Hypothalamus (tissue), 51 donors: ENCODE results near the gene LAMA5.

Experiments
- DNase-seq, 51 donors: peaks; one replicate each; lab custom pipeline; 2025; lab: John Stamatoyannopoulos, UW

The LAMA5 gene

DNA sequence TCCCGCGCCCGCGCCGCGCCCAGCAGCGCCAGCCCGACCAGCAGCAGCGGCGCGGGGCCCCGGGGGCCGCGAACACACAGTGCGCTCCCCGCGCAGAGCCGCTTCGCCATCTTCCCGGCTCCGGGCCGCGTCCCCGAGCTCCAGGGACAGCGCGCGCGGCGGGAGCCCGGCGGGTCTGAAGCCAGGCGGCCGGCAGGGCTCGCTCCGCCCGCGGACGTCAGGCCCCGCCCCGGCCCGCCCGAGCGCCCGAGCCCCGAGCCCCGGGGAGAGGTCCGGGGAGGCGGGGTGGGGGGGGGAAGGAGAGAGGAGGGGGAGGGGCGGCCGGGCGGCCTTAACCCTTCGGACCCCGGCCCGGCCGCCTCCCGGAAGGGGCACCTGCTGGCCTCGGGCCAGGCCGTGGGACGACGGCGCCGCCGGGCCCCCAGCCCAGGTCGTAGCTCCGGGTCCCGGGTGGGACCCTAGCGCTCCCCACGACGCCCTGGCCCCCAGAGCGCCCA is at the start of gene LAMA5:
LAMA5 (minus strand) TSS at position 177 of the 497 bp plus-strand sequence; CDS start at position 110, 67 bp downstream.
- peak in 19 of 51 donors; percentile 18 to 62 (median 35) for DNase-seq

- DNase-seq: no peak
Observed at GRCh38 chr20:62415354-62416111, 48.4 kb upstream of the LAMA5 start.

DNA sequence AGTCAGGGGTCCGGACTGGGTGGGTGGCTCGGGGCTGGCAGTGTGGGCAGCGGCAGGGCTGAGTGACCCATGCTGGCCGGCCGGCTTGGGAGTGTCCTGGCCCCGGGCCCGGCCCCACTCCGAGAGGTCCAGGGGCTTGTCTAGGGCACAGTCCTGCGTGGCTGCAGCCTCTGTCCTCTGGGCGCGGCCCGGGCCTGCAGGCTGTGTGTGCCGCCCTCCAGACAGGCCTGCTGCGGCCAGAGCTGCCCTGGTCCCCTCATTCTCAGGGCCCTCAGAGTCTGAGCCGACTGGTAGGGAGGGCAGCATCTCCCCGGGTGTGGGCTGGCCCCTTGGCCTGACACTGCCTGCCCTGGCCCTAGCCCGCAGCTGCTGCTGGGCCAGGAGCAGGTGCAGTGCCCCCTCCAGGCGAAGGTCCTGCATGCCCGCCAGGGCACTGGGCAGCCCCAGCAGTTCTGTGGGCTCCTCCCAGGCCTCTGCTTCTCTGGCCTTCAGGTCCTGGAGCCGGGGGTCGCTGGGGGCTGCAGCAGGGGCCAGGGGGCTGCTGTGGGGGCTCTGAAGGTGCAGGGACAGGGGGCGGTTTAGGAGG is 46.9 kb upstream of the LAMA5 start:
- no peak for DNase-seq

DNA sequence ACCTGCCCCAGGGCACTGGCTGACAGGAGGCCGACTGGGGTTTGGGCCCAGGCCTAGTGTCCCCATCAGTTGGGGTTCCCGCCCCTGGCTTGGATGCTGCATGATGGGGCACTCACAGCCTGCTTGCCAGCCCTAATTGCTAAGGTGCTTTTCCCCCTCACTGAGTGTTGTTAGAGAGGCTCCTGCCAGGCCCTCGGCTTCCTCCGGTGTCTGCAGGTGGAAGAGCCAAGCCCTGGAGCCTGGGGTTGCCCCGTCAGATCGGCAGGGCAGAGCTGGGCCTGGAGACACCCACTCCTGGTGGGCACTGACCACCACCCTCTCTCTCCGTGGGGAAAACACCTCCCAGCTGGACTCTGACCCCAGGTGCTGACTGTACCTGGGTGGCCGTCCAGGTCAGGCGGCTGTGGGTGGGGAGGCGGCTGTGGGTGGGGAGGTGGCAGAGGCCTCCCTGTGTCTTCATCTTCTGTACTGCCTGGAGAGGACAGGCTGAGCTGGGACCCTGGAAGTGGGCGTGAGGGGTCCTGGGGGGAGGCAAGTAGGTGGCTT is 46.0 kb upstream of the LAMA5 start:
- DNase-seq: no peak

GRCh38 chr20:62412194-62413024 is 45.3 kb upstream of the LAMA5 start:
- DNase-seq: no peak

DNA sequence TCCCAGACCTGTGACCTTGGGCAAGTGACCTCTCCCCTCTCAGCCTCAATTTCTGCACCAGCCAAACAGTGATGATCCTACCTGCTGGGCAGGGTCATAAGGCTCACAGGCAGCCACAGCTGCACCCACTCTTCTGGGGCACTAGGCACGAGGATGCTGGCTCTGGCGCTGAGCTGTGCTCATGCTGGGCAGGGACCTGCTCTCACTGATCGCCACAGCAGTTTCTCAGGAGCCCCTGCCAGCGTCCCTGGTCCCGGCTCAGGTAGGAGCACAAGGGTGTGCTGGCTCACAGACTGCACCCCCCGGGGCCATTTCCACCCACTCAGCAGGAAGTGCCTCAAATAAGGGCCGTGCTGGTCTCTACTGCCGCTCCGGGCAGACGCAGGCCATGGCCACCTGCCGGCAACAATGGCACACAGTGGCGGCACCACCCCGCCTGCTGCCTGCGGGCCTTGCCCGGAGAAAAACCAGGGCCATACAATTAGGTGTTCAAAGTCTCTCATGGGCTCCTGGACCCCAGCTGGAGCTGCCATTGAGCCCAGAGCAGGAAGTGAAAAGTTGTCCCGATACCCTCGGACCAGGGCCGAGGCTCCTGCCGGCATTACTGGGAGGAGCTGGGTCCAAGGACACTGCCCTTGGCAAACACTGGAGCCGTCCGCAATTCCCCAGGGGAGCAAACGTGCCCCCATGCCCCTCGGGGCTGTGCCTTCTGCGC is 44.5 kb upstream of the LAMA5 start:
- no peak for DNase-seq

DNA sequence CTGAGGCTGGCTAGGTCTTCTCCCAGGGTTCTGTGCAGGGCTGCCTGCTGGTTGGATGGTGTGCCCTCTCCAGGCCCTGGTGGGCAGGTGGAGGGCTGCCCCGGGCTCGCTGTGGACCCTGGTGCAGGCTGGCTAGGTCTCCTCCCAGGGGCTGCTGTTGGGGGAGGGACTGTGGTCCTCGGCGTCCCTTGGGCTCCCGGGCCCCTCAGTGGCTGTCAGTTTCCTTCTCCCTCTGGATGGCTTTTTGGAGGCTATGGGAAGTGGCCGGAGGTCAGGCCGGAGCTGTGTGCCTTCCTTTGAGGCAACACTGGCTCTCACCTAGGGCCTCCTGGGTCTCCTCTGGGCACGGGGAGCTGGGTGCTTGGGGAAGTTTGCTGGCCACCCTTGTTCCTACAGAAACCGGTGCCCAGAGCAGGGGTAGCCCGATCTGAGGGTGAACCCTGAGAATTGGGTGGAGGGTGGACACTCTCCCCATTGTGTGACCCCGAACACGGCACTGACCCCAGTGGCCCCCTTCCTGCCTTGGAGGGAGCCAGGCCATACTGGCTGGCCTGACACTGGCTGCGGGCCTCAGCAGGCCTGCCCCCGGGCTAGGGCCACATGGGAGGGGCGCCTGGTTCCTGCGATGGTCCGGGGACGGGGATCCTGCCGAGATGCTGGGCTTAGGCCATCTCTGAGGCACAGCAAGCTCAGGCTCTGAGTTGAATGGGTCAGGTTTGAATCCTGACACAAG is 43.8 kb upstream of the LAMA5 start:
- no peak for DNase-seq

GRCh38 chr20:62409931-62410745 is 43.0 kb upstream of the LAMA5 start:
- DNase-seq: peak in 9 of 51 donors; percentile 8 to 32 (median 20)

DNA sequence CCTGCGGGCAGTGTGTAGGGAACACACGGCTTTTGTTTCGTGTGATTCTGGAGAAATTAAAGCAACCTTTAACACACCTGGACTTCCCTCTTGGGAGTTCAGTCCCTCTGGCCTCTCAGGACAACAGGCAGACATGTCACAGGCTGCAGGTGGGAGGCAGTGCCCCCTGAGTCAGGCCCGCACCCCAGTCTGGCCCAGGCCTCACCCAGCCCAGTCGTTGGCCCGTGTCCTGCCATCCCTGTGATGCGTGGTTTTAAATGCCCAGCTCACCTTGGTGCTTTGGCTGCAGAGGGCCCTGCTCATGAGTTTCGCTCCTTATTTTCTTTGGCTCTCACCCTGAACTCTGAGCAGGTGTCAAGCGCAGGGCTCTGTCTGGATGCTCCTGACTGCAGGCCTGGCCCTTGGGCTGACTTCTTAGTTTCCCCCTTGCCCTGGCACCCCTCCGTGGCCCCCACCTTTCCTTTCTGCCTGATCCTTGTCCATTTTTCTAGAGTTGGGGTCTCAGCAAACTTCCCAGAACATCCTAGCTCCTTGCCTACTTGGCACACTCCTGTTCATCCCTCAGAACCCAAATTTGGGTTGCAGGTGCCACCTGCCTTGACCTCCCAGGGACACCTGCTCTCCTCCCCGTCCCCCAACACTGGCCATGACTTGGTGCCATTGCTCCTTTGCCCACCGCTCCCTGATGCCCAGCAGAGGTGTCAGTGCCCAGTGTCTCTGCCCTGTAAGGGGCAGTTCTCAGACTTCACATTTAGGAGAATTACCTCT is 42.2 kb upstream of the LAMA5 start:
- no peak for DNase-seq

DNA sequence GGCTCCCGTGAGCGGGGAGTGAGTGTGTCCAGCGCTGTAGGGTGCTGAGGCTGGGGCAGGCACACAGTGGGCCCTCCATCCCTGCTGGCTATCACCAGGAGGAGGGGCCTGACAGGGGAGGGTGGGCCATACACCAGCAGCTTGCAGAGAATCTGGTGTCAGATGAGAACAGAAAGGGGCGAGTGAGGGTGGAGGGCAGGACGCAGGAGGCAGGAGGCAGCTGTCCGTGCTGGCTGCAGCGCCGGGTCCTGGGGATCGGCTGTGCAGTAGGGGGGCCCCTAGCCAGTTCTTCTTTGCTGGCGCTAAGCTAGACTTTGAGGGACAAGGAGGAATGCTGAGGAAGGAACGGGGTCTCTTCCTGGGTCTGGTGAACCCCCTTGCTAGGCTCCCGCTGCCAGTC is 41.5 kb upstream of the LAMA5 start:
- no peak for DNase-seq

GRCh38 chr20:62408055-62408454 is 40.9 kb upstream of the LAMA5 start:
- no peak for DNase-seq

GRCh38 chr20:62407221-62407992 is 40.3 kb upstream of the LAMA5 start, which contains the start of gene CABLES2:
TSS of gene CABLES2 (minus strand) at chr20:62407285. CDS start at chr20:62407276, 9 bp downstream.
- DNase-seq: peak; percentile 16 to 94 (median 85)

DNA sequence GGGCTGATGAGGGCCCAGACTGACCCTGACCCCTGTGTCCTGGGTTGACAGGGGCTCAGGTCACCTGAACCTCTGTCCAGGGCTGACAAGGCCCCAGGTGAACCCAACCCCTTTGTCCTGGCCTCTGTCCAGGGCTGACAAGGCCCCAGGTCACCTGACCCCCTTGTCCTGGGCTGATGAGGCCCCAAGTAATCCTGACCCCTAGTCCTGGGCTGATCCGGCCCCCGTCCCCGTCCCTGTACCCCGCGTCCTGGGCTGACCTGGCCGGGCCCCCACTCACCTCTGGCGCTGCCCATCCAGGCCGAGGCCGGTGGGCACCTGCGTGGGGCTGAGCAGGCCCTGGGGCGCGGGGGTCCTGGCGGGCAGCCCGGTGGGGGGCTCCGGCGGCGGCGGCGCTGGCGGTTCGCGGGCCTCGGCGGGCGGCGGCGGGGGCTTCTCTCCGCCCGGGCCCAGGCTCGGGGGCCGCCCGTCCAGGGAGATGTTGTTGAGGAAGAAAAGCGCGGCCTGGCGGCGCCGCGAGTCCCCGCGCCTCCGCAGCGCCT is 39.6 kb upstream of the LAMA5 start:
- peak in 3 of 51 donors; percentile 6 to 37 (median 8) for DNase-seq

GRCh38 chr20:62405981-62406513 is 38.9 kb upstream of the LAMA5 start:
- no peak for DNase-seq

- DNase-seq: peak in 29 of 51 donors; percentile 6 to 64 (median 25)
Observed at GRCh38 chr20:62405108-62405980, 38.2 kb upstream of the LAMA5 start.
